Embryonic facial prominence (tissue), 1 donor: ENCODE data around the gene ZBTB16.

Experiments
- DNase-seq: peaks from one replicate; pipeline ENCODE4 v3.0.0-alpha.2; 2016; ENCODE audit errors: extremely low spot score

ZBTB16 gene

GRCh38 chr11:114106047-114106446, 46.5 kb downstream of the ZBTB16 start:
- DNase-seq: no peak

DNA sequence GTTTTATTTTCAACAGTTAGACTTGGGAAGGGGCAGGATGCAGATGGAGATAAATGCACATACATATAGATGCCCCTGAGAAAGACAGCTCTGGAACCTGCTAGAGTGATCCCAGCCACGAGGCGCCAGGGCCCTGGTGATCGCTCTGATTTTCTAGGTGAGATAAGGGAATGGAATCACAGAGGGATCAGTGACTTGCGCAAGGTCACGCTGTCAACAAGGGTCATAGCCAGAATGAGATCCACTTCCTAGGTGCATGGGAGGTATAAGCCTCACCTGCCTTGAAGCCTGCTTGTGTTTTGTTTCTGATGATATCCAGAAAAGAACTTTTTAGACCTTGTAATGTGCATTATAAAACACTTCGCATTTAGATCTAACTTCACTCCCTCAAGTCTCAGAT, 47.5 kb downstream of the ZBTB16 start:
- DNase-seq: no peak

DNA sequence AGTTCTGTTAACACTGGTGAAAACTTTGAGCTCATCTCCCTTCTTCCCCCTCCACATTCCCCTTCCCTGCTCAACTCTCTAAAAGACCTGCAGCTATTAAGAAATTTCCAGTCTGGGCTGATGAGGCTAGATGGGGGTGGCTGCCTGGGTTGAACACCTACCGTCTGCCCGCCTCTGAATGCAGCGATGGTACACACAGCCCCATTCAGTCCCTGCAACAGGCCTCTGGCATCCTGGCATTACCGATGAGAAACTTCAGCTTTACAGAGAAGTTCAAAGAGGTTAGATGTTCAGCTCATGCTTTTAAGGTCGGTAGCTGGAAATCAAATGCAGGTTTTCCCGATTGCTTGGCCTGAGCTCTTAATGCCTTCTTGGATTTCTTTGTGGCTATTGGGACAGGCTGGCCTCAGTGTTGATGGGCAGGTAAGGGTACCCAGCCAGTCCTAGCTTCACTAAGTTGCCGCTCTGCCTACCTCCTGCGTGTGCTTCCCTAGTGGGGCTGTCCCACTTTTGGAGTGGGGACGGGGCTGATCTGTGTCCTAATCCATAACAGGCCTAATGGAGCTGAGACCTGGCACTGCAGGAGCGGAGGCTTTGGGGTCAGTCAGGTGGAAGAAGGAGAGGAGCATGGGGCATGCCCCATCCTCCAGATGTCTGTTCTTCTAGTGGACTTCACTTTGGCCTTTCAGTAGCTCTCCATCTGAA, 49.1 kb downstream of the ZBTB16 start:
- no peak for DNase-seq

GRCh38 chr11:114109206-114110090, 49.9 kb downstream of the ZBTB16 start:
- DNase-seq: no peak

DNA sequence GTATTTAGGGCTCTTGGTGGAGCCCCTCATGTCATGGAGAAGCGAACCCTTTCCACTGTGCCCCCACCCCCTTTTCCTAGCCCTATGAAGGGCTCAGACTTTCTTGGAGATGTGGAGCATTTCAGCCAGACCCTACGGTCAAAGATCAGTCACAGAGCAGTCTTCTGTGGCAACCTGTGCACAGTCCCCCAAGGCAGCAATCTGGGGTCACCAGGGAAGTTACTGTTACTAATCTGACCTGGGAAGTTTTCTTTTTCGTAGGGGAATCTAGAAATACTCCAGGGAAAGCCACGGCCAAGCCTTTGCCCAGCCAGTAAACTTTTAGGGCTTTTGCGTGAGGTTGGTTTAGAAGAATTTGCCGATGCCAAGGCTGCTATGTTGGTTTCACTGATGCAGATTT, 50.6 kb downstream of the ZBTB16 start:
- DNase-seq: no peak

- DNase-seq: no peak
Measured at GRCh38 chr11:114110952-114111947, 51.7 kb downstream of the ZBTB16 start.

DNA sequence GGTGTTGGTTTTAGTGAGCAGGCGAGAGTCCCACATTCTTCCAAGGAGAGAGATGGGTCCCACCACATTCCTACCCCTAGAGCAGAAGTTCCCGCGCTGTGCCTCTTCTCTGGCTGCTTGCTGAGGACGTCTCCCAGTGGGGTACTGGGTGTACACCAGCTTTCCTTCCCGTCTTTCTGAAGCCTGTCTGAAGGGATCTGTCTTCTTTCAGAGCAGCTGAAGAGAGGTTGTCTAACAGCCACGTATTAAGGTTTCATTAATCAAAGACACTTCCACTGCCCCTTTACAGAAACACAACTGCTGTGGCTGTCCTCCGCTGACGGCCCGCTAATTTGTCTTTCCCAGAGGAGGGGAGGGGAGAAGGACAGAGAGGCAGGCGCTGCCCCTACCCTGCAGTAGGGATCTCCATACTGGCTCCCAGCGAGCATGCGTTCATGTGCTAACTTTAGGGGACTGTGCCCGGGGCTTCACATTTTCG, 56.0 kb downstream of the ZBTB16 start:
- no peak for DNase-seq

DNA sequence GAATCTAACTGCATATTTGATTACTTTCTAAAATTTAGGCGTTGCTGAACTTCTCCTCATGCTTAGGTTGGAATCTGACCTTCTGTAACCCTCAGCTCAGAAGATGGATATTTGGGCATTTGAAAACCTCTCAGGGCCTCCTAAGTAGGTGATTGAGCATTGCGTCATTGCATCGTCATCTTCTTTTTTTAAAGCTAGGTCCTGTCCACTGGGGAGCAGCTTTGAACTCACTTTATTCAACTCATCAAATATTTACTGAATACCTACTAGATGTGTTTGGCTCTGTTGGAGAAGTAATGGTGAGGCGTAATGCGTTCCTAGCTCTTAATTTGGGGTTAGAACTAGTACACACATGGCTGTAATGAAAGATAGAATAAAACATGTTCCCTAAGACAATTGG, 56.8 kb downstream of the ZBTB16 start:
- no peak for DNase-seq

DNA sequence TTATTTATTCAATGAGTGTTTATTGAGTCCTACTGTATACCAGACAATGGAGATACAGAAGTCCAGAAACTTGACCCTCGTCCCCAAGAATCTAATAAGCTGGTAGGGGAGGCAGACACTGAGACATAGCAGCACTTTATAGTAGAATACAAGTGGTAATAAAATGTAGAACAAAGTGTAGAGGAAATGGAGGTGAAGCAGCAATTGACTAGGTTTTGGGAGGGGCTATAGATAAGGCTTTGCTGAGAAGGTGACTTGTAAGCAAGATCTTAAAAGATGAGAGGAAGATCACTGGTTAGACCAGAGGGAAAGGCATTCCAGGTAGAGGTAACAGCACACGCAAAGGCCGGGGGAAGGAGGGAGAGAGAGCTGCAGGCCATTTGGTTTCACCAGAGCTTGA, 57.3 kb downstream of the ZBTB16 start:
- DNase-seq: no peak

GRCh38 chr11:114120606-114121005, 61.1 kb downstream of the ZBTB16 start:
- DNase-seq: no peak

DNA sequence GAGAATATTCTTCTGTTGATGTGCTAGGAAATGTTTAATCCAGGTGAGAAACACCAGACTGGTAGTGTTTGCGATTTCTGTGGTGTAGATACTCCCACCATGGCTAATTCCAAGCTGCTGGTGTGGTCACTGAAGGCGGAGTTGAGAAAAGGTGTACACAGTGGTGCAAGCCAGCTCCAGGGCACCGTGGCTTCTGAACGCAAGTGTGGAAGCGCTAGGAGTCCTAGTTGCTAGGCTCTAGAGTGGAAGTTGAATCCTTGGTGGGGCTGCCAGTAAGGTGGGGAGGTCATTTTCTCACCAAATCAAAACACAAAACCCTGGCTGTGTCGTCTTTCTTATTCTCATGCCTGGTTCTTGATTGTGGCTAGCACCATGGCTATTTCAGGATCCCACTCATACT, 61.6 kb downstream of the ZBTB16 start:
- no peak for DNase-seq

DNA sequence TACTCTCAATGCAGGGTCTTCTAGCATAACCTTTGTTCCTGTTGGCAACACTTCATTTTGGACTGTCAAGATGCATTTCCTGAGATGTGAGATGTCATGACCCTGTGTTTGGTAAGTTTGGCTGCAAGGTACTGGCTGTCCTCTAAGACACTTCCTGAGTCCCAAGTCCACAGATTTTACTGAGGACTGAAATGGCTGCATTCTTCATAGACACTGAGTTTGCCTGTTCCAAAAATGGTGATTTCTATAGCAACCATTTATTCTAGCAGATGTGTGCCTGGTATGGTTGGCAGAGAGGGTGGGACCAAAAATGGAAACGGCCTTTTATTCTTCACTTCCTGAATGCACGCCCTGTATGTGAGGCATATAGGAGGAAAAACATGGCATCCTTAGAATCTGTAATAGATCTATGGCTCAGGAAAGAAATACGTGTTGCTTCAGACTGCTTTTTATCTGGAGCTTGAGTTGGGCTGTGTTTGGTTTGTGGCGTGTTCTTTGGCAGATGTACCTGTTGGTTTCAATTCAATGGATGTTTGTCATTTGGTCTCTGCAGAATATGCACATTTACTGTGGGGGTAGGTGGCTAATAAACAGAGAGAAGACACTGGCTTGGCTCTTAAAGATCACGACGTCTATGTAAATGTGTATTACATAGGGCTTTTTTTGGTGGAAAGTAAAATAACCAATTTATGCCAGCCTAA, 62.4 kb downstream of the ZBTB16 start:
- DNase-seq: no peak

DNA sequence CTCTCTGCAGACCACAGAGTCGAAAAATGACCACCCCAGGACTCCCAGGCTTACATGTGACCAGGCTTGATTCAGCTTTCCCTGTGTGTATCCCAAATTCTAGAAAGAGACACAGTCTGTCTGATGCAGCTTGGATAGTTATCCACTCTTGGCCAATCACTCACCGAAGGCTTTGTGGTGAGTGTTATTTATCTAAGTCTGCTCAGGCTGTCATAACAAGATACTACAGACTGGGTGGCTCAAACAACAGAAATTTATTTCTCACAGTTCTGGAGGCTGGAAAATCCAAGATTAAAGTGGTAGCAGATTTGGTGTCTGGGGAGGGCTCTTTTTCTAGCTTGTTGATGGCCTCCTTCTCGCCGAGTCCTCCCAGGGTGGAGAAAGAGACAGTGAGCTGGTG, 63.2 kb downstream of the ZBTB16 start:
- no peak for DNase-seq

DNA sequence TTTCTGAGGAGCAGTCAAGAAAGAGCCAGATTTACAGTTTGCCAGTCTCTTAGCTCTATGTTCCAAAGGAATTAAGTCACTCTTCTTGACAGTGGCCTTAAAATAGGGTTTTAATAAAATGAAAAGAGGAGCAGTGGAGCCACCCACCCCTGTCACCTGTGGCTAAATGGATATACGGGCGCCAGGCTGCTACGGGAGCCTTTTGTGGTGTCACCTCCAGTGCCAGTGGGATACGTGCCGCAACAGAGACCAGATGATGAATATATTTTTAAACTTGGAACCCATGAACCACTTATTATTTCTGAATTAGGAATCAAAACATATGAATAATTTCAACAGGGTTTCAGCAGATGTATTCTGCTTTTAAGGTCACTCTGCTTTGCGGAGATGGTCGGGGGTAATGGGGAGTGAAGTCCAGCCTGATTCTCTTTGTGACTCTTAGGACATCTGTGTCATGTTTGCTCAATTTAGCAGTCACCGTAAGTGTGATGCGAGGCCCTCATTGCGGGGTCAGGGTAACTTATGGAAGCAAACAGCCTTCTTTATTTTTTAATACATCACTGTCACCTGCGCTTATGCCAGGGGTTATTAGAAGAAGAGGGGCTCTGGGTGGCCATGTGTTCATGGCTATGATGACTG, 64.3 kb downstream of the ZBTB16 start:
- no peak for DNase-seq

DNA sequence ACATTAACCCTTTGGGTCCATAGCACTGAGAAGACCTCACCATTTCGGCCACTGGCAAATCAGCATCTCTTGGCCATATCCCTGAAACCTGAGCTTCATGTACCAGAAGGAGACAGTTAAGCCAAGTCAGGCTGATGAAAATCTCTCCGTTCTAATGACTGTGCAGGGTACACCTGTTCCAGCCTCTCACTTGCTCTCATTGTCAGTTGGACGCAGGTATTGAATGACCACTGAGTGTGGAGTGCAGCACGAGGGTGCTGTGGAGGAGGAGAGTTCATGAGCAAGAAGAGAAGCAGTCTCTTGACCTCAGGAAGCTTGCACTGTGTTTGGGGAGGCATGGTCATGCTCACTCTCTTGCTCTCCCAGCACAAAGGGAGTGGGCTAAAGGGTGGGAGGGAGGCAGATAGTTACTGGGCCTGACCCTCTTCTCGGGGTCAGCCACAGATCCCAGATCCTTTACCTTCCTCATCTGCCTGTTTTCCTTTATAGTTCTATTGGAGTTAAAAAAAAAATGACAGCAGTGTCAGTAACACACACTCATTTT, 65.2 kb downstream of the ZBTB16 start:
- no peak for DNase-seq

DNA sequence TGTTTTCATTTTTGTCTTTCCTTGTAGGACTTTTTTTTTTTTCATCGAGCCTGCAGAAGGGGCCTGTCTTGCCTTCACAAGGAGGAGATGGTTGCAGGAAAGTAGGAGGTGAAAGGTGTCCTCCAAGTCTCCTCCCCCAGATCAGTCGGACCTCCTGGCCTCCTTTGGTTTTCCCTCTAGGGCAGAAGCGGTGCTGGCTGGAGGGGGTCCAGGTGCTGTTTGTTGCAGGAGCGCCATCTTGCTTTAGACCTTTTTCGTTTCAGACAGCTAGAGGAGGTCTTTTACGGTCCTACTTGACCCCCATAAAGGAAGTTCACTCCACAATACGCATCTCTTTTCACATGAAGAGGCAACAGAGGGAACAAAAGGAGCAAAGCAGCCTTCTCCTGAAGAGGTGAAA, 66.0 kb downstream of the ZBTB16 start:
- no peak for DNase-seq

GRCh38 chr11:114125959-114126358, 66.4 kb downstream of the ZBTB16 start:
- DNase-seq: no peak

DNA sequence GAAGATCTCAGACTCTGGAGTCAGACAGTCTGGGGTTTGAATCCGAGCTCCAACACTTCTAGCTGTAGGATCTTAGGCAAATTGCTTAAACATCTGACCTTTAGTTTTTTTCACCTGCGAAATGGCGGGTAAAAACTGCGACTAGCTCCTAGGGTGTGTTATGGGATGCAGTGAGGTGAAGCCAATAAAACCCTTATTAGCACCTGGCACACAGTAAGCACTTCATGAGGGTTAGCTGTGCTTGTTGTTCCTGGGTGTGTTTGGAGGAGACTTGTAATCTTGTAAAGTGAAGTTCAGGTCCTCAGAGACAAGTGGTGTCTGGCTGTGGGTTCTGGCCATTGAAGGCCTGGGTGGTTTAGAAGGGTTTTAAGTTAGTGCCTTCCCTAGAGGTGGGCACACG, 68.9 kb downstream of the ZBTB16 start:
- DNase-seq: no peak

DNA sequence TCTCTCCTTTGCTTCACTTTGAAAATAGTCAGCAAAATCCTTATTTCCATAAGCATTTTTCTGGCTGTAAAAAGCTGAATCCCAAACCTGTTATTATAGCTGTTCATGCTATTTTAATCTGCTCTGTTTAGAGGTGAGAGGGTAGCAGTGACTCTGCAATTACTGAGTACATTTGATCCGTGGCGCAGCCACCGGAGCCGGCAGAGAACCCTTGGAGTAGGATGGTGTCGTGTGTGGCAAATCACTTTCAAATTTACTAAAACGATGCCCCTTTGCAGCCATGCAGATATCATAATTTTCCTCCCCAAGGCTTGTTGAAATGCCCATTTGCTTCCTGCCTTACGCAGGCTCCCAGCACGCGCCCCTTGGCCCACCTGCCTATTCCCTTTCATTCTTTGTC, 69.6 kb downstream of the ZBTB16 start:
- DNase-seq: no peak

DNA sequence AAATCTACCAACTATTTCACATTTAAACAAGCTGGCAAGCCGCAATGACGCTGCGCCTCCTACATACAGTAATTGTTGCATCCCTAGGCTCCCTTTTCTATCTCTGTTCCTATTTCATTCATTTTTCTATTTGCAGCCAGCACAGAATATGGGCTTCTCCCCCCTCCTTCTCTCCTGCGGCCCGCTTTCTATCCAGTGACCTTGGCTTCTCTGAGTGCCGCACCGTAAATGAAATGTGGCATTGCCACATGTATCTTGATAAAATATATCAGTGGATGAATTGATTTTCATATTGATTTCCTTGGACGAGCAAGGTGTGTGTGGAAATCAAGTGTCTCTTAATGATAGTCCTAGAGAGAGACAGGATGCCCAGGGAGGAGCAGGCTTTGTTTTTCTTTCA, 70.2 kb downstream of the ZBTB16 start:
- DNase-seq: no peak
